Effector CD4-positive, alpha-beta T cell (primary cell): ENCODE data around the gene SCFD2.

ENCODE experiments used
- DNase-seq: peaks from one replicate; pipeline ENCODE4 v3.0.0-alpha.2; 2020

Gene SCFD2

GRCh38 chr4:52910115-52910514, 455.7 kb downstream of the SCFD2 start:
- no peak for DNase-seq

- no peak for DNase-seq
Measured at GRCh38 chr4:52907510-52907909, 458.4 kb downstream of the SCFD2 start.

- DNase-seq, result no peak
Measured at GRCh38 chr4:52904421-52904820, 461.4 kb downstream of the SCFD2 start.

GRCh38 chr4:52903273-52903672, 462.6 kb downstream of the SCFD2 start:
- DNase-seq, result no peak

- no peak for DNase-seq
Measured at GRCh38 chr4:52894443-52894842, 471.4 kb downstream of the SCFD2 start.

GRCh38 chr4:52892880-52893279, 473.0 kb downstream of the SCFD2 start:
- no peak for DNase-seq

GRCh38 chr4:52891743-52892142, 474.1 kb downstream of the SCFD2 start:
- no peak for DNase-seq

GRCh38 chr4:52890521-52890791, 475.4 kb downstream of the SCFD2 start:
- no peak for DNase-seq

GRCh38 chr4:52889778-52890520, 475.9 kb downstream of the SCFD2 start:
- no peak for DNase-seq

GRCh38 chr4:52889354-52889753, 476.5 kb downstream of the SCFD2 start:
- no peak for DNase-seq

- no peak for DNase-seq
Measured at GRCh38 chr4:52884994-52885393, 480.9 kb downstream of the SCFD2 start.

- DNase-seq, result no peak
Measured at GRCh38 chr4:52883707-52884669, 481.9 kb downstream of the SCFD2 start.

GRCh38 chr4:52883183-52883621, 482.7 kb downstream of the SCFD2 start:
- DNase-seq, result no peak

GRCh38 chr4:52880994-52881393, 484.9 kb downstream of the SCFD2 start:
- DNase-seq, result no peak

- no peak for DNase-seq
Measured at GRCh38 chr4:52879471-52879870, 486.4 kb downstream of the SCFD2 start.

GRCh38 chr4:52877694-52878093, 488.2 kb downstream of the SCFD2 start:
- no peak for DNase-seq

- DNase-seq, result no peak
Measured at GRCh38 chr4:52877036-52877435, 488.8 kb downstream of the SCFD2 start.

GRCh38 chr4:52876069-52876468, 489.8 kb downstream of the SCFD2 start:
- DNase-seq, result no peak

GRCh38 chr4:52874948-52875347, 490.9 kb downstream of the SCFD2 start:
- no peak for DNase-seq

- no peak for DNase-seq
Measured at GRCh38 chr4:52873861-52874343, 492.0 kb downstream of the SCFD2 start.

- DNase-seq, result no peak
Measured at GRCh38 chr4:52873191-52873590, 492.7 kb downstream of the SCFD2 start.

- DNase-seq, result no peak
Measured at GRCh38 chr4:52870225-52870624, 495.6 kb downstream of the SCFD2 start.

- no peak for DNase-seq
Measured at GRCh38 chr4:52869656-52870055, 496.2 kb downstream of the SCFD2 start.

- no peak for DNase-seq
Measured at GRCh38 chr4:52869196-52869595, 496.7 kb downstream of the SCFD2 start.
